IPS-11a (cell line): ENCODE measurements around the gene BAMBI.

Experiments
- H3K4me3 ChIP-seq: one replicate; pipeline ENCODE4 v1.5.1; 2013; ENCODE audit warnings: low read depth, low read length, control low read depth

Gene BAMBI

GRCh38 chr10:28704464-28705161 lies 27.3 kb downstream of the BAMBI start:
- H3K4me3 ChIP-seq, result no peak overlapping the region

- no peak overlapping the region for H3K4me3 ChIP-seq
These were observed 28.2 kb downstream of the BAMBI start for GRCh38 chr10:28705472-28705871.

DNA sequence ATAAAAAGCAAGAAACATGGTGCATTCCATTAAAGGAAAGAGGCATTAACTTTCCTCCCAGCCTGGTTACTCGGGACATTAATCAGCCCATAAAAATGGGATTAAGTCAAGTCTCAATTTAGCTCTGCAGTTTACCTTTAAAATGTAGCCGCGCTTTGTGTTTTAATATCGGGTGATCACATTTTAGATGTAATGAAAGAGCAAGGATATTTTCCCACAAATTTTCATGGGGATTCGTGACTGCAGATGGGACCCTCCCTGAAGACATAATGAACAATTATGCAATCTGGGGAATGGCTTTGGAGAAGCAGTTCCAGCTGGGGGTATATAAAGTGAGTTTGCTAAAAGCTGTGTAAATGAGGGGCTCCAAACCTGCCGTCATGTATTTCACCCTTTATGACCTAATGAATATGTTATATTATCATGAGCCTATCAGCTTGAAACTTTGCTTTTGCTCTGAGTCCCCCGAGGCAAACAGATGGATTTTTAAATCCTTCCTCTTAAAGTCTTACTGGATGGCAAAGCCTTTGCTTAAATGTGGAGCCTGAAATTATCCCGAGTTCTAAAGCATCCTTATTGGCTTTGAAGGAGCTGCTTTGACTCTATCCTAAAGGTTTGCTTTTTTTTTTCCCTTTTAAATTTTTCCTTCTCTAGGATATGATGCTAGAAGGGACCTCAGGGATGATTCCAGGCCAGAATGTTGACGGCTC lies 31.8 kb downstream of the BAMBI start:
- H3K4me3 ChIP-seq, result no peak overlapping the region

DNA sequence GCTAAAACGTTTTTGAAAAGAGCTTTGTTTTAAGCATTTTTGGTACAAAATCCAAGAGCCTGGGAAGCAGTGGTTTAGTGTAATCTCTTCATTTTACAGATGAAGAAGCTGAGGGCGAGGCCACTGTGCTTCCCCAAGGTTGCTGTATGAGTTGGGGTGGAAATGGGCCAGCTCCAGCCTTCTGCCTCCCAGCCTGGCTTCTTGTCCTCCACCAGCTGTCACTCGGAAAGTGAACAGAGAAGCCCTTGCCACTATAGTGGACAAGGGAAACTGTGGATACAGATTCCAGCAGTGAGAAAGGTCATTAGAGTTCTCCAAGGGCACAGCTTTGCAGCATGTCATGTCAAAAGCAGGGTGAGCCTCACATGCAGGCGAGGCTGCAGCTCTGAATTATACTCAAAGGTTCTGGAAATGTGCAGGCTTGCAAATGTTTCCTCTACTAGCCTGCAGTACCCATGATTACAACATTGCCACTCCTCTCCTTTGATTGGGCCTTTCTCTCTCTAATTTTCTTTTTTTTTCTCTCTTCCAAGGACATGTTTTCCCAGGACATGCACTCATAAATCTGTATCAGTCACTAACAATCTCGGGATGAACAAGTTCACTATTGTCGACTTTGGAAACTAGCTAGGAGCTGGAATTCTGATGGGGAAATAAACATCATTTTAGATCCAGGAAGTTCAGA lies 33.0 kb downstream of the BAMBI start:
- no peak overlapping the region for H3K4me3 ChIP-seq

DNA sequence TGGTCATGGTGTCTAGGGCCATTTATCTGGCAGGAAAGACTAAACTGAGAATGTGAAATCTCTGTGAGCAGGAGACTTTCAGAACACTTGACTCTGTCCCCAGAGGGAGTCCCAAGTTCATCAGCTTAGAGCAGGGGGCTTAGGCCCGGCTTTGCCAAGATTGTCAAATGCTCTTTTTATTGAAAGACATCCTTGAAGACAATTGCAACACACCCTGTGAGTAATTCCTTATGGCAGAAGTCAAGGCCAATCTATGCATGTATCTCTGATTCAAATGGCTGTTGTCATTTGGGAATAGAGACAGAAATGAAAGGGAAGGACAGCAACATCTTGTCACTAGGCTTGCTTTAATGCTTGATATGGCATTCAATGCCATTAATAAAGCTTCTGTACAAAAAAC lies 33.7 kb downstream of the BAMBI start:
- no peak overlapping the region for H3K4me3 ChIP-seq

DNA sequence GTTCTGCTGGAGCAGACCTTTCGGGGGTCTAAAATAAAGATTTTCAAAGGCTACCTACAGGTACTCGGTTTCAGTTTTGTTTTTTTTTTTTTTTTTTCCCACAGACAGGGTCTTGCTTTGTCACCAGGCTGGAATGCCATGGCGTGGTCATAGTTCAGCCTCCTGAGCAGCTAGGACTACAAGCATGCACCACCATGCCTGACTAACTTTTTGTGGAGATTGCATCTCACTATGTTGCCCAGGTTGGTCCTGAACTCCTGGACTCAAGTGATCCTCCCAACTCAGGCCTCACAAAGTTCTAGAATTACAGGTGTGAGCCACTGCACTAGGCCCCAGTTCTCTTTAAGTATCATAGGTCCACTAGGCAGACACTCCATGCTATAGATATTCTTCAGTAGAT lies 34.5 kb downstream of the BAMBI start:
- H3K4me3 ChIP-seq, result no peak overlapping the region

DNA sequence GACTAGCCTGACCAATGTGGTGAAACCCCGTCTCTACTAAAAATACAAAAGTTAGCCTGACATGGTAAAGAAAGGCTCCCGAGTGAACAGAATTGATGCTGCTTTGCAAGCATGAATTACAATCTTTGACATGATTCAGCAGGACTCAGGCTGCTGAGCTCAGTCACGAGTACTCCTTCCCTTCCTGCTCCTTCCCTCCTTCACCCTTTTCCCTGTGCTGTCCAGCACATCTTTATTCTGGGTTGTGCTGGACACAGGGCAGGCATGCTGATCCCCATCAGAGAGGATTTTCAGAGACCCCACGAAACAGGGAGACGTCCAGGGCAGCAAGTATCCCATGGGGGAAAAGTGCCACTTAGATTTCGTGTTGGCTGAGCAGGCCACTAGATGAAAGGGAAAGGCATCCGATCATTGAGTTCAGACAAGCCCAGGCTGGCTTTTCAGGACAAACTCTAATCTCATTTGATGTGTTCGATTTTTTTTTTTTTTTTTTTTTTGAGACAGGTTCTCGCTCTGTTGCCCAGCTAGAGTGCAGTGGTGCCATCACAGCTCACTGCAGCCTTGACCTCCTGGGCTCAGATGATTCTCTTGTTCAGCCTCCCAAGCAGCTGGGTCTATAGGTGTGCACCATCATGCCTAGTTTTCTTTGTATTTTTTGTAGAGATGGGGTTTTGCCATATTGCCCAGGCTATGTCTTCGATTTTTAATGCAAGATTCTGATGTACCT lies 36.5 kb downstream of the BAMBI start:
- no peak overlapping the region for H3K4me3 ChIP-seq

GRCh38 chr10:28714401-28715053 lies 37.2 kb downstream of the BAMBI start:
- H3K4me3 ChIP-seq, result no peak overlapping the region

GRCh38 chr10:28715246-28715645 lies 37.9 kb downstream of the BAMBI start:
- no peak overlapping the region for H3K4me3 ChIP-seq

- H3K4me3 ChIP-seq, result no peak overlapping the region
These were observed 38.4 kb downstream of the BAMBI start for GRCh38 chr10:28715757-28716156.

DNA sequence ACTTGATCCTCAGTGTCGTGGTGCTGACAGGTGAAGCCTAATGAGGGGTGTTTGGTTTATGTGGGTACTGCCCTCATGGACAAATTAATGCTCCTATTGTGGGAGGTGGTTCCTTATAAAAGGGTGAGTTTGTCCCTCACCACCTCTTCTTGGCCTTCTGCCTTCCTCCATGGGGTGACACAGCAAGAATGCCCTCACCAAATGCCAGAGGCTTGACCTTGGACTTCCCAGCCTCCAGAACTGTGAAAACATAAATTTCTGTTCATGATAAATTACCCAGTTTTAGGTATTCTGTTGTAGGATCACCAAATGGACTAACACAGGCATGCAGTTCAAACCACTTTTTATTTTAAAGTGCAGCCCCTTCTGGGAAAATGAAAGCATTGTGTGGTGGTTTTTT lies 39.4 kb downstream of the BAMBI start:
- no peak overlapping the region for H3K4me3 ChIP-seq

- H3K4me3 ChIP-seq, result no peak overlapping the region
These were observed 40.4 kb downstream of the BAMBI start for GRCh38 chr10:28717656-28718201.

DNA sequence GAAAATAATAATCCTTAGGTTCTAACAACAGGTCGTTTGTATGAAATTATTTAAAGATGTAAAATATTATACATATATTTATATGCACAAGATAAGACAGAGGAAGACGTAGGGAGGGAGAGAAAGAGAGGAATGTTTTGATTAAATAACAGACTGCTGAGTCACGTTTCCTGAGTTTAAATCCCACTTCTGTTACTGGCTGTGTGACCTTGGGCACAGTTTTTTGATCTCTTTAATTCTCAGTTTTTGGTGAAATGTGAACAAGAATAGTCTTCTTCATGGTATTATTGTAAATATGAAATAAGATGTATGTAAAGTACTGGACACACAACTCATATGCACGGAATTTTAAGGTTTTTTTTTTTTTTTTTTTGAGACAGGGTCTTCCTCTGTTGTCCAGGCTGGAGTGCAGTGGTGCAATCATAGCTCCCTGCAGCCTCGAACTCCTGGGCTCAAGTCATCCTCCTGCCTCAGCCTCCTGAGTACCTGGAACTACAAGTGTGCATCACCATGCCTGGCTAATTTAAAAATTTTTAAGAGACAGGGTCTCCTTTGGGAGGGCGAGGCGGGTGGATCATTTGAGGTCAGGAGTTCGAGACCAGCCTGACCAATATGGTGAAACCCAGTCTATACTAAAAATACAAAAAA lies 42.6 kb downstream of the BAMBI start:
- no peak overlapping the region for H3K4me3 ChIP-seq

- H3K4me3 ChIP-seq, result peak overlapping the region; percentile 53
These were observed 44.1 kb downstream of the BAMBI start for GRCh38 chr10:28721318-28721951.

GRCh38 chr10:28722065-28722803 lies 44.9 kb downstream of the BAMBI start:
- peak overlapping the region; percentile 53 for H3K4me3 ChIP-seq

GRCh38 chr10:28728366-28728765 lies 51.0 kb downstream of the BAMBI start:
- no peak overlapping the region for H3K4me3 ChIP-seq

DNA sequence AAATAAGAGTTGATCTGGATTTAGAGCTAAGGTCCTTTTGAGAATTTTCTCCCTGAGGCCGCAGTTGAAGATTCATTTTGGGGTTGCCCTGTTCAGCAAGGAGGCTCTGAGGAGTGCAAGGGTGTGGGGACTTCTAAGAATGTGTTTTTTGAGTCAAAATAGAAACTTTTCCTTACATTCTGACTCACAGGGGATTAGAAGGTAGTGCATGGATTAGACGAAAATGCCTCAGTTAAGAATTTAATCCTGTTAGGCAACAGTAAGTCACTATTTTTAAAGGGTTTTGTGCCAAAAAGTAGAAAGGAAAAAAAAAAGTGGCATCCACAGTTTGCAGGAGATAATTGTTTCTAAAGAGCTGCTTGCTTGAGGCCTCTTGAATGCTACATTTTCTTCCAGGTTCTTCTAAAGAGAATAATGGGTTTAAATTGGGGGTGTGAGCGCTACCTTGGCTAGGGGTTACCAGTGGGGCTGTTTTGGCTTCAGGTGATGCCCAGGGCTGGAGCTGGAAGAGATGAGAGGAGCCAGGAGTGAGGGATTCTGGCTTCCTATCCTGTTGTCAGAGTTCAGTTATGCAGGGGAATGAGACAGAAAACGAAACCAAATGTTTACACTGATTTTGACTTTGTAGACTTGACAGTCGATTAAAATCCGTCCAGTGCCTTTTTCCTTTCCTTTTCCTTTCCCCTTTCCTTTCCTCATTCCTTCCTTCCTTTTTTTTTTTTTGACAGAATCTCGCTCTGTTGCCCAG lies 52.9 kb downstream of the BAMBI start:
- no peak overlapping the region for H3K4me3 ChIP-seq

- H3K4me3 ChIP-seq, result no peak overlapping the region
These were observed 54.8 kb downstream of the BAMBI start for GRCh38 chr10:28732091-28732490.
